Measurements from ENCODE around the gene LHCGR.
A peak's percentile ranks its signal among the peaks of the same experiment; 100 is the strongest.

LHCGR gene

GRCh38 chr2:48755473-48755872 is at the start of gene LHCGR:
LHCGR (minus strand) TSS chr2:48755724; CDS start chr2:48755671, 53 bp downstream.
- DNase-seq, result peak in 1 of 56 donors; percentile 3

GRCh38 chr2:48799601-48800000 is 44.1 kb upstream of the LHCGR start:
- no peak for DNase-seq

GRCh38 chr2:48795065-48795464 is 39.5 kb upstream of the LHCGR start:
- DNase-seq, result no peak

- DNase-seq, result no peak
These were observed 38.1 kb upstream of the LHCGR start for GRCh38 chr2:48793671-48794070.

GRCh38 chr2:48792030-48792429 is 36.5 kb upstream of the LHCGR start:
- no peak for DNase-seq

GRCh38 chr2:48790407-48791170 is 35.1 kb upstream of the LHCGR start:
- peak in 14 of 56 donors; percentile 1 to 34 (median 4) for DNase-seq

- no peak for DNase-seq
These were observed 32.1 kb upstream of the LHCGR start for GRCh38 chr2:48787580-48787979.

- no peak for DNase-seq
These were observed 25.8 kb upstream of the LHCGR start for GRCh38 chr2:48781366-48781765.

GRCh38 chr2:48779019-48779716 is 23.6 kb upstream of the LHCGR start:
- no peak for DNase-seq

GRCh38 chr2:48774251-48774650 is 18.7 kb upstream of the LHCGR start:
- no peak for DNase-seq

GRCh38 chr2:48771241-48772014 is 15.9 kb upstream of the LHCGR start:
- DNase-seq, result no peak

- DNase-seq, result no peak
These were observed 14.7 kb upstream of the LHCGR start for GRCh38 chr2:48770181-48770580.

GRCh38 chr2:48768669-48769068 is 13.1 kb upstream of the LHCGR start:
- peak in 6 of 56 donors; percentile 4 to 50 (median 25) for DNase-seq

- no peak for DNase-seq
These were observed 11.8 kb upstream of the LHCGR start for GRCh38 chr2:48767330-48767729.

- DNase-seq, result no peak
These were observed 5.3 kb upstream of the LHCGR start for GRCh38 chr2:48760826-48761225.

GRCh38 chr2:48759682-48760081 is 4.2 kb upstream of the LHCGR start:
- DNase-seq, result peak in 3 of 56 donors; percentile 16 to 18 (median 18)

GRCh38 chr2:48756289-48756688 is 765 bp upstream of the LHCGR start:
- DNase-seq, result no peak

- no peak for DNase-seq
These were observed 650 bp downstream of the LHCGR start for GRCh38 chr2:48754874-48755273.

- DNase-seq, result no peak
These were observed 2.3 kb downstream of the LHCGR start for GRCh38 chr2:48753228-48753627.

GRCh38 chr2:48750128-48750739 is 5.3 kb downstream of the LHCGR start:
- no peak for DNase-seq

- no peak for DNase-seq
These were observed 6.0 kb downstream of the LHCGR start for GRCh38 chr2:48749291-48750127.
